OCI-LY3 (cell line): Measurements from ENCODE around the gene TBK1.

Experiments
- H2AFZ ChIP-seq: fragments of 200-600, 300-600 bp; shearing (Covaris generic); 2 replicates; pipeline ENCODE4 v1.6.0; 2014; ENCODE audit warnings: antibody characterized with exemption, low read depth, low read length
- H3K27ac ChIP-seq: fragments of 200-600, 300-600 bp; sonication (generic); 2 replicates; pipeline ENCODE4 v1.5.1; 2014; ENCODE audit warnings: mild to moderate bottlenecking, low read length, moderate library complexity, mixed read lengths
- H3K27me3 ChIP-seq: fragments of 200-600, 300-600 bp; sonication (generic); 2 replicates; pipeline ENCODE4 v1.6.1; 2014; ENCODE audit warnings: low read depth, low read length, mixed read lengths
- H3K36me3 ChIP-seq: fragments of 200-600, 300-600 bp; sonication (generic); replicated peaks from 2 replicates; pipeline ENCODE3; 2014; ENCODE audit warnings: low read depth, low read length, mixed read lengths
- H3K4me1 ChIP-seq: fragments of 300-600, 200-600 bp; sonication (generic); 2 replicates; pipeline ENCODE4 v1.6.1; 2014; ENCODE audit warnings: low read length, mixed read lengths
- H3K4me2 ChIP-seq: fragments of 200-600, 300-600 bp; sonication (generic); 2 replicates; pipeline ENCODE4 v1.6.1; 2014; ENCODE audit warnings: low read length, mixed read lengths
- H3K4me3 ChIP-seq: fragments of 300-600, 200-600 bp; sonication (generic); 2 replicates; pipeline ENCODE4 v1.5.1; 2014; ENCODE audit warnings: antibody characterized with exemption, mild to moderate bottlenecking, low read length, moderate library complexity
- H3K79me2 ChIP-seq: fragments of 300-600, 200-600 bp; shearing (Covaris generic); 2 replicates; pipeline ENCODE4 v1.6.1; 2014; ENCODE audit warnings: mild to moderate bottlenecking, low read length, mixed read lengths
- H3K9ac ChIP-seq: fragments of 300-600, 200-600 bp; shearing (Covaris generic); 2 replicates; pipeline ENCODE4 v1.6.0; 2014; ENCODE audit warnings: mild to moderate bottlenecking, low read length, moderate library complexity
- H3K9me3 ChIP-seq: fragments of 200-600, 300-600 bp; shearing (Covaris generic); 2 replicates; pipeline ENCODE4 v1.6.1; 2014; ENCODE audit warnings: low read length, mixed read lengths; ENCODE audit not compliant: insufficient read depth
- H4K20me1 ChIP-seq: fragments of 200-600, 300-600 bp; sonication (generic); 2 replicates; pipeline ENCODE4 v1.6.1; 2016; ENCODE audit warnings: low read length, mixed read lengths; ENCODE audit not compliant: insufficient read depth
- EZH2phosphoT487 ChIP-seq: fragments of 200-600 bp; shearing (Covaris generic); IDR thresholded peaks from 2 replicates; pipeline ENCODE4 v1.6.1; 2018; ENCODE audit warnings: antibody characterized with exemption, mixed run types, low read depth
- TF ChIP-seq, protein P1 (sequence below): fragments of 200-600, 300-600 bp; sonication (generic); IDR thresholded peaks from 2 replicates; pipeline ENCODE4 v1.5.1; 2014; ENCODE audit warnings: antibody characterized with exemption, low read length, low read depth

TBK1 gene

DNA sequence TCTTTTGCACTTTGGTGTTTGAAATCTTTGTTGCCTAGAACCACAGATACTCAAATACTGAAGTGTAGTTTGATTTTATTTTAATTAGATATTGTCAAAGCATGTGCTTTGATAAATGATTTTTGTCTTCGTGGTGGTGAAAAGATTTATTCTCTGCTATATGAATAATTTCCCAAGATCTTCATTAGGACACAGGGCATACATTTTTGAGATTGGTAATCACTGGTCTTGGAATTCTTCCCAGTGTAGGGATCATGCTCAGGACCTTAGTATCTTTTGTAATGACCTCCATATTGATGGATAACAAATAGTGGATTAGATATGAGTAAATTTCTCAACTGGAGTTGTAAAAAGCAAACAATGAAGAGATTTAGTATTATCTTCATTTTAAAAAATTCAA is 28.2 kb downstream of the TBK1 start:
- H3K4me1 ChIP-seq, result no peaks in the 10 kb centered on the region
- no peak overlapping the region for H3K27ac ChIP-seq
- H2AFZ ChIP-seq, result no peak overlapping the region
- no peak overlapping the region for H3K4me3 ChIP-seq
- H4K20me1 ChIP-seq, result peaks cover 8% of the 10 kb centered on the region; the same call in 1 of the 2 replicates
- H3K79me2 ChIP-seq, result peaks cover 32% of the 10 kb centered on the region
- H3K4me2 ChIP-seq, result no peak overlapping the region
- no peak for TF ChIP-seq EZH2phosphoT487
- TF ChIP-seq, protein P1, sequence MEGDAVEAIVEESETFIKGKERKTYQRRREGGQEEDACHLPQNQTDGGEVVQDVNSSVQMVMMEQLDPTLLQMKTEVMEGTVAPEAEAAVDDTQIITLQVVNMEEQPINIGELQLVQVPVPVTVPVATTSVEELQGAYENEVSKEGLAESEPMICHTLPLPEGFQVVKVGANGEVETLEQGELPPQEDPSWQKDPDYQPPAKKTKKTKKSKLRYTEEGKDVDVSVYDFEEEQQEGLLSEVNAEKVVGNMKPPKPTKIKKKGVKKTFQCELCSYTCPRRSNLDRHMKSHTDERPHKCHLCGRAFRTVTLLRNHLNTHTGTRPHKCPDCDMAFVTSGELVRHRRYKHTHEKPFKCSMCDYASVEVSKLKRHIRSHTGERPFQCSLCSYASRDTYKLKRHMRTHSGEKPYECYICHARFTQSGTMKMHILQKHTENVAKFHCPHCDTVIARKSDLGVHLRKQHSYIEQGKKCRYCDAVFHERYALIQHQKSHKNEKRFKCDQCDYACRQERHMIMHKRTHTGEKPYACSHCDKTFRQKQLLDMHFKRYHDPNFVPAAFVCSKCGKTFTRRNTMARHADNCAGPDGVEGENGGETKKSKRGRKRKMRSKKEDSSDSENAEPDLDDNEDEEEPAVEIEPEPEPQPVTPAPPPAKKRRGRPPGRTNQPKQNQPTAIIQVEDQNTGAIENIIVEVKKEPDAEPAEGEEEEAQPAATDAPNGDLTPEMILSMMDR, result no peak
- H3K9me3 ChIP-seq, result no peaks in the 10 kb centered on the region
- H3K9ac ChIP-seq, result no peak overlapping the region
- H3K27me3 ChIP-seq, result no peaks in the 10 kb centered on the region
- peaks cover 35% of the 10 kb centered on the region for H3K36me3 ChIP-seq

DNA sequence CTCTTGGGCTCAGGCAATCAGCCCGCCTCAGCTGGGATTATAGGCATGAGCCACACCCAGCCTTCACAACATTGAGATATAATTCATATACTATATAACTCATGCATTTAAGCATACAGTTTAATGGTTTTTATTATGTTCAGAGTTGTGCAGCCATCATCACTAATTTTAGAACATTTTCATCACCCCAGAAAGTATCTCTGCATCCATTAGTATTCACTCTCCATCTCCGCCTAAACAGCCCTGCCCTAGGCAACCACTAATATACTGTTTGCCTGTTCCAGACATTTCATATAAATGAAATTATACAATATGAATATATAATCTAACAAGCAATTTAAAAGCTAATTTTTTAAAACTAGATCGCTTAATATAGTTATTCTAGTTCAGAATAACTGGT is 34.7 kb downstream of the TBK1 start:
- no peak for TF ChIP-seq EZH2phosphoT487
- TF ChIP-seq, protein P1, result no peak
- no peaks in the 10 kb centered on the region for H3K4me1 ChIP-seq
- H3K9me3 ChIP-seq, result no peaks in the 10 kb centered on the region
- no peaks in the 10 kb centered on the region for H3K79me2 ChIP-seq
- no peak overlapping the region for H2AFZ ChIP-seq
- H3K4me3 ChIP-seq, result no peak overlapping the region
- peaks cover 49% of the 10 kb centered on the region for H3K36me3 ChIP-seq
- H3K4me2 ChIP-seq, result no peak overlapping the region
- no peaks in the 10 kb centered on the region for H3K27me3 ChIP-seq
- H3K27ac ChIP-seq, result no peak overlapping the region
- no peak overlapping the region for H3K9ac ChIP-seq
- H4K20me1 ChIP-seq, result no peaks in the 10 kb centered on the region

DNA sequence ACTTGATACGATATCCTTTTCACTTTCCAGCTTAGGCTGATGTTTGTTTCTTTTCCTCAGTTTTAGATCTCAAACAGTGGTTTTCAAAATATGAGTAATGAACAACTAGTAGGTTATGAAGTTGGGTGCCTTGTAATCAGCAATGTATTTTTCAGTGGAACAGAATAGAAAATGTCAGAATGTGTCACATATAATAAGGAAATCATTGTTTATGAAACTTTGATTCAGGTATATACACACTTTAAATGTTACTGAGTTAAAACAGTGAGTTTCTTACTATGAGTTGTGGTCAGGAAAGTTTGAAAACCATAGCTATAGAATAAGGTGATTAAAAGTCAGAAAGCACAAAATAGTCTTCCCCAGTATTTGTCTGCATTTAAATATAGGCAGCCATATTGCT is 39.8 kb downstream of the TBK1 start:
- TF ChIP-seq, protein P1, result no peak
- no peak for TF ChIP-seq EZH2phosphoT487
- no peak overlapping the region for H3K4me3 ChIP-seq
- H3K27ac ChIP-seq, result no peak overlapping the region
- peaks cover 50% of the 10 kb centered on the region for H3K36me3 ChIP-seq
- H3K27me3 ChIP-seq, result no peaks in the 10 kb centered on the region
- H2AFZ ChIP-seq, result no peak overlapping the region
- no peak overlapping the region for H3K9ac ChIP-seq
- H3K4me2 ChIP-seq, result no peak overlapping the region
- H3K79me2 ChIP-seq, result no peaks in the 10 kb centered on the region
- no peaks in the 10 kb centered on the region for H3K9me3 ChIP-seq
- H3K4me1 ChIP-seq, result peaks cover 12% of the 10 kb centered on the region
- H4K20me1 ChIP-seq, result no peaks in the 10 kb centered on the region

DNA sequence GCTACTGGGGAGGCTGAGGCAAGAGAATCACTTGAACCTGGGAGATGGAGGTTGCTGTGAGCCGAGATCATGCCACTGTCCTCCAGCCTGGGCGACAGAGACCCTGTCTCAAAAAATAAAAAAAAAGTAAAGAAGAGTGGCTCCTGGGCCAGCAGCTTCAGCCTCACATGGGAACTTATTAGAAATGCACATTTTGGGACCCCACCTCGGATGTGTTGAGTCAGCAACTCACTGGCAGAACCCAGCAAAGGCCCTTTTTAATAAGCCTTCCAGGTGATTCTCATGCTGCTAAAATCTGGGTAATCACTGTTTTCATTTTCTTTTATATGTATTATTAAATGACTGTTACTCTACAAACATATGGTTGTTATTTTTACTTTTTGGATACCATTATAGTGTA is 41.6 kb downstream of the TBK1 start:
- TF ChIP-seq, protein P1, result no peak
- TF ChIP-seq EZH2phosphoT487, result no peak
- no peak overlapping the region for H2AFZ ChIP-seq
- H3K4me3 ChIP-seq, result no peak overlapping the region
- no peak overlapping the region for H3K4me2 ChIP-seq
- H3K9me3 ChIP-seq, result no peaks in the 10 kb centered on the region
- H3K9ac ChIP-seq, result no peak overlapping the region
- H3K27me3 ChIP-seq, result no peaks in the 10 kb centered on the region
- peaks cover 12% of the 10 kb centered on the region for H3K4me1 ChIP-seq
- peaks cover 51% of the 10 kb centered on the region for H3K36me3 ChIP-seq
- no peaks in the 10 kb centered on the region for H4K20me1 ChIP-seq
- H3K79me2 ChIP-seq, result no peaks in the 10 kb centered on the region
- H3K27ac ChIP-seq, result no peak overlapping the region
